GM21619 (cell line): ENCODE results near the gene TMEM175.

ENCODE experiments used
- ATAC-seq: cut with Tn5 transposase; IDR thresholded peaks from one replicate; pipeline ENCODE4 v1.9.1; 2021; ENCODE audit not compliant: unreplicated experiment

Gene TMEM175

GRCh38 chr4:946103-946450 lies 13.8 kb downstream of the TMEM175 start:
- no peak for ATAC-seq

- no peak for ATAC-seq
Observed at GRCh38 chr4:946517-947471, 14.5 kb downstream of the TMEM175 start.

GRCh38 chr4:947491-947971 lies 15.3 kb downstream of the TMEM175 start:
- no peak for ATAC-seq

GRCh38 chr4:948101-948935 lies 16.1 kb downstream of the TMEM175 start:
- no peak for ATAC-seq

GRCh38 chr4:948936-949300 lies 16.7 kb downstream of the TMEM175 start:
- ATAC-seq, result no peak

- no peak for ATAC-seq
Observed at GRCh38 chr4:949656-950055, 17.4 kb downstream of the TMEM175 start.

GRCh38 chr4:950136-951020 lies 18.1 kb downstream of the TMEM175 start:
- ATAC-seq, result no peak

GRCh38 chr4:951186-951585 lies 18.9 kb downstream of the TMEM175 start:
- ATAC-seq, result no peak

- ATAC-seq, result no peak
Observed at GRCh38 chr4:951594-952468, 19.6 kb downstream of the TMEM175 start.

- no peak for ATAC-seq
Observed at GRCh38 chr4:952881-953573, 20.8 kb downstream of the TMEM175 start.

- no peak for ATAC-seq
Observed at GRCh38 chr4:953574-953915, 21.3 kb downstream of the TMEM175 start.

- no peak for ATAC-seq
Observed at GRCh38 chr4:954211-955020, 22.2 kb downstream of the TMEM175 start.

- ATAC-seq, result no peak
Observed at GRCh38 chr4:955161-955921, 23.1 kb downstream of the TMEM175 start.

- no peak for ATAC-seq
Observed at GRCh38 chr4:955931-956381, 23.7 kb downstream of the TMEM175 start.

- no peak for ATAC-seq
Observed at GRCh38 chr4:956531-957230, 24.4 kb downstream of the TMEM175 start.

- ATAC-seq, result no peak
Observed at GRCh38 chr4:957231-957580, 24.9 kb downstream of the TMEM175 start.

- no peak for ATAC-seq
Observed at GRCh38 chr4:957581-958313, 25.5 kb downstream of the TMEM175 start.
